ENCODE data around the gene SLC45A1. TPM values are rescaled to one million over a fixed set of nuclear protein-coding genes. Genes with fewer than 3 reads are reported as not detected.

The SLC45A1 gene
- total RNA-seq, 1 experiment from 2014 or later, result 0.20 TPM

DNA sequence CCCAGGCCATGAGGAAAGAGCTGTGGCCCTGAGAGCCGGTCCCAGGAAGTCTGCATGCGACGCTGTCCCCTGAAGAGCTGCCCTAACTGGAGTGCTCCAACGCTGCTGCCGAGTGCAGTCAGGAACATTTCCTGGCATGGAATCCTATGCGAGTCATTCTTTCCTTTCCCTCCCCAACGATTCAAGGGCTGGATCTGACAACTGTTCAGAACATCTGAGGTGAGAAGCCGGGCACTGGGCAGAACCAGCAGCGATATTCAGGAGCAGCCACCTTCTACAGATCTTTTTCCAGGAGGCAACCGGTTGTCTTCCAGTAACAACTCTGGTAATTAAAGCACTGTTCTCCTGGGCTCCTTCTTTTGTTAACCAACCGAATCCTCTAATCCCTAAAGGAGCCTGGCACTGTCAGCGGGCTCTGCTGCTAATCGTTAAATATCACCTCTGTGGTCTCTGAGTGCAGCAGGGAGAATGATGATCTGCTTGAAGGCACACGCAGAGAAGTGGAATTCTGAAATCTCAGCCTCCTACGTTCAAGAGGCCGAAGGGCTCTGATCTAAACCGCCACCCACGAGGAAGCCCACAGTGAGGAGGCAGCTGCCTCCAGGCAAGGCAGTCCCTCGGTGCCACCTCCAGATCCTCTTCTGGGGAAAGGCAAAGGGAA, 55.8 kb downstream of the SLC45A1 start:
- Histone ChIP-seq H3K4me1 (replicated peaks; ENCODE audit: insufficient read depth) (no peaks in the 10 kb centered on the region), H4K20me1 (ENCODE audit: insufficient read depth) (no peaks in the 10 kb centered on the region; the same call in none of the 2 replicates), H3K4me3 (no peak overlapping the region), H3K9me2 (ENCODE audit: insufficient read depth) (no peaks in the 10 kb centered on the region), H3F3A (ENCODE audit: insufficient read depth, low read depth) (no peaks in the 10 kb centered on the region), H3K36me3 (ENCODE audit: low read depth) (no peaks in the 10 kb centered on the region), H3K27ac (no peak overlapping the region), H3K4me2 (no peak overlapping the region), H3K79me2 (ENCODE audit: low read depth) (no peaks in the 10 kb centered on the region), H3K27me3 (ENCODE audit: insufficient read depth, low read depth) (no peaks in the 10 kb centered on the region), H3K9me3 (ENCODE audit: insufficient read depth, low read depth) (no peaks in the 10 kb centered on the region), H2AFZ (no peak overlapping the region)
- no peak for DNase-seq
- POLR2A ChIA-PET (ENCODE audit: unreplicated experiment), result no interaction called here
- intact Hi-C loops (cut with micrococcal nuclease; ENCODE audit: unreplicated experiment), result loop anchor here (10.0 kb wide), 1 partner anchor 351 kb away; no protein-coding TSS in a partner anchor
- no TSS peak for BruUV-seq (replicated peaks)
- TF ChIP-seq EZH2 (IDR thresholded peaks at IDR 0.05; ENCODE audit: low read depth), result no peak
- TF ChIP-seq CTCF (conservative IDR thresholded peaks at IDR 0.05), result no peak
- CTCF ChIA-PET, result no interaction called here

DNA sequence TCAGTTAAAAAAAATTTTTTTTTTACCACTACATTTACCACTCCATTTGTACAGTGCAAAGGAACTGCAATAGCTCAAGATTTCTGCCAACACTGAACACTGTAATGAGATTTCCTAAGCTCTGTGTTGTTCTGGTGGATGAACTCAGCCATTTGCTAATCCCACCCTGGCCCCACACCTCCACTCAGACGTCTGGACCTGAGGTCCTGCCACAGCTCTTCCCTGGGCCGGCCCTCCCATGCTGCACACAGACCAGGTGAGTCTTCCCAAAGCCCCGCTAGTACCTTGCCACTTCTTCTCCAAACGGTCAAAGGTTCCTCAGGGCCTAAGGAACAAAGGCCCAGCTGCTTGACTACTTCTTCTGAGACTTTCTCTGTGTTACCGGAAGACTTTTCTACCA, 56.4 kb downstream of the SLC45A1 start:
- TF ChIP-seq EZH2 (IDR thresholded peaks at IDR 0.05; ENCODE audit: low read depth), result no peak
- no peak for TF ChIP-seq CTCF (conservative IDR thresholded peaks at IDR 0.05)
- H3K9me2 ChIP-seq (ENCODE audit: insufficient read depth), result no peaks in the 10 kb centered on the region
- no peaks in the 10 kb centered on the region for H3K9me3 ChIP-seq (ENCODE audit: insufficient read depth, low read depth)
- H3K27me3 ChIP-seq (ENCODE audit: insufficient read depth, low read depth), result no peaks in the 10 kb centered on the region
- CTCF ChIA-PET, result no interaction called here
- no peak overlapping the region for H3K27ac ChIP-seq
- H4K20me1 ChIP-seq (ENCODE audit: insufficient read depth), result no peaks in the 10 kb centered on the region; the same call in none of the 2 replicates
- no TSS peak for BruUV-seq (replicated peaks)
- H3K4me2 ChIP-seq, result no peak overlapping the region
- no peak overlapping the region for H2AFZ ChIP-seq
- no peaks in the 10 kb centered on the region for H3F3A ChIP-seq (ENCODE audit: insufficient read depth, low read depth)
- intact Hi-C loops (cut with micrococcal nuclease; ENCODE audit: unreplicated experiment), result loop anchor here (10.0 kb wide), 1 partner anchor 350 kb away; no protein-coding TSS in a partner anchor
- no peaks in the 10 kb centered on the region for H3K79me2 ChIP-seq (ENCODE audit: low read depth)
- H3K4me1 ChIP-seq (replicated peaks; ENCODE audit: insufficient read depth), result no peaks in the 10 kb centered on the region
- H3K36me3 ChIP-seq (ENCODE audit: low read depth), result no peaks in the 10 kb centered on the region
- POLR2A ChIA-PET (ENCODE audit: unreplicated experiment), result no interaction called here
- DNase-seq, result no peak
- no peak overlapping the region for H3K4me3 ChIP-seq

GRCh38 chr1:8374812-8375211, 56.9 kb downstream of the SLC45A1 start:
- no peaks in the 10 kb centered on the region; the same call in none of the 2 replicates for H4K20me1 ChIP-seq (ENCODE audit: insufficient read depth)
- no peak overlapping the region for H2AFZ ChIP-seq

More at GRCh38 chr1:8374812-8375211, 56.9 kb downstream of the SLC45A1 start:
- no peak overlapping the region for H3K4me3 ChIP-seq
- no peaks in the 10 kb centered on the region for H3K36me3 ChIP-seq (ENCODE audit: low read depth)
- no peak overlapping the region for H3K27ac ChIP-seq
- BruUV-seq (replicated peaks), result no TSS peak
- H3K79me2 ChIP-seq (ENCODE audit: low read depth), result no peaks in the 10 kb centered on the region
- no peaks in the 10 kb centered on the region for H3K9me2 ChIP-seq (ENCODE audit: insufficient read depth)
- H3K4me2 ChIP-seq, result no peak overlapping the region
- ChIA-PET POLR2A (ENCODE audit: unreplicated experiment) (no interaction called here), CTCF (no interaction called here)
- intact Hi-C loops (cut with micrococcal nuclease; ENCODE audit: unreplicated experiment), result loop anchor here (10.0 kb wide), 1 partner anchor 350 kb away; no protein-coding TSS in a partner anchor
- H3K9me3 ChIP-seq (ENCODE audit: insufficient read depth, low read depth), result no peaks in the 10 kb centered on the region
- H3K27me3 ChIP-seq (ENCODE audit: insufficient read depth, low read depth), result no peaks in the 10 kb centered on the region
- peak; percentile 55 for TF ChIP-seq CTCF (conservative IDR thresholded peaks at IDR 0.05)
- TF ChIP-seq EZH2 (IDR thresholded peaks at IDR 0.05; ENCODE audit: low read depth), result no peak
- no peaks in the 10 kb centered on the region for H3K4me1 ChIP-seq (replicated peaks; ENCODE audit: insufficient read depth)
- no peaks in the 10 kb centered on the region for H3F3A ChIP-seq (ENCODE audit: insufficient read depth, low read depth)
- DNase-seq, result no peak

All from PC-9 (cell line).